ENCODE data around the gene KRTAP10-1.

GRCh38 chr21:44530221-44530902, 9.6 kb downstream of the KRTAP10-1 start:
- no peak for TF ChIP-seq CTCF (IDR thresholded peaks at IDR 0.05)
- no peak for TF ChIP-seq EZH2 (IDR thresholded peaks at IDR 0.05)

Data from neural progenitor cell (in vitro differentiated cells).